Measurements from ENCODE around the gene NINJ2.

GRCh38 chr12:544142-544541, 119.1 kb downstream of the NINJ2 start:
- TF ChIP-seq, protein P1, sequence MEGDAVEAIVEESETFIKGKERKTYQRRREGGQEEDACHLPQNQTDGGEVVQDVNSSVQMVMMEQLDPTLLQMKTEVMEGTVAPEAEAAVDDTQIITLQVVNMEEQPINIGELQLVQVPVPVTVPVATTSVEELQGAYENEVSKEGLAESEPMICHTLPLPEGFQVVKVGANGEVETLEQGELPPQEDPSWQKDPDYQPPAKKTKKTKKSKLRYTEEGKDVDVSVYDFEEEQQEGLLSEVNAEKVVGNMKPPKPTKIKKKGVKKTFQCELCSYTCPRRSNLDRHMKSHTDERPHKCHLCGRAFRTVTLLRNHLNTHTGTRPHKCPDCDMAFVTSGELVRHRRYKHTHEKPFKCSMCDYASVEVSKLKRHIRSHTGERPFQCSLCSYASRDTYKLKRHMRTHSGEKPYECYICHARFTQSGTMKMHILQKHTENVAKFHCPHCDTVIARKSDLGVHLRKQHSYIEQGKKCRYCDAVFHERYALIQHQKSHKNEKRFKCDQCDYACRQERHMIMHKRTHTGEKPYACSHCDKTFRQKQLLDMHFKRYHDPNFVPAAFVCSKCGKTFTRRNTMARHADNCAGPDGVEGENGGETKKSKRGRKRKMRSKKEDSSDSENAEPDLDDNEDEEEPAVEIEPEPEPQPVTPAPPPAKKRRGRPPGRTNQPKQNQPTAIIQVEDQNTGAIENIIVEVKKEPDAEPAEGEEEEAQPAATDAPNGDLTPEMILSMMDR (IDR thresholded peaks at IDR 0.05; ENCODE audit: low read depth, low read length), result no peak
- no peak for TF ChIP-seq POLR2A (IDR thresholded peaks at IDR 0.05; ENCODE audit: extremely low read depth, insufficient read length)
- no peak for TF ChIP-seq MAX (IDR thresholded peaks at IDR 0.05; ENCODE audit: low read depth, low read length)
